SK-N-SH (cell line): ENCODE results near the gene DELE1. TPM values are rescaled to one million over a fixed set of nuclear protein-coding genes. Genes with fewer than 3 reads are reported as not detected.

ENCODE experiments used
- CTCF ChIA-PET: fragments of 300-600, 350-600 bp; formaldehyde crosslinking; extraction: SDS; loops from one replicate; lab custom pipeline; 2021; lab: Yijun Ruan, JAX
- POLR2A ChIA-PET: fragments of 350-600 bp; sonication (Branson Sonifier 250); formaldehyde crosslinking; extraction: SDS; loops from one replicate; lab custom pipeline; 2020; ENCODE audit warnings: antibody characterized with exemption, inconsistent platforms; lab: Yijun Ruan, JAX
- DNase-seq: peaks from one replicate; pipeline ENCODE4 v3.0.0; 2012
- H2AFZ ChIP-seq: fragments of 200-600 bp; sonication (generic); 2 replicates; pipeline ENCODE4 v1.8.1; 2016; ENCODE audit warnings: antibody characterized with exemption, mild to moderate bottlenecking, low read depth
- H3F3A ChIP-seq: fragments of 200-600 bp; sonication (generic); replicated peaks from 2 replicates; pipeline ENCODE3; 2016; ENCODE audit warnings: antibody characterized with exemption, mild to moderate bottlenecking; ENCODE audit not compliant: insufficient read depth
- H3K27ac ChIP-seq, 2 experiments: fragments of 200-500 bp in 1 of 2; fragments of 200-600 bp in 1 of 2; sonication (Bioruptor generic) in 1 of 2; sonication (generic), shearing (Covaris generic) in 1 of 2; 2 replicates each; pipeline versions ENCODE4 v1.5.1 to v1.6.1; 2014 to 2016; ENCODE audit warnings: low read depth in 2 of 2, inconsistent platforms in 1 of 2, low read length in 1 of 2, mild to moderate bottlenecking in 1 of 2, mixed read lengths in 1 of 2
- H3K27me3 ChIP-seq: fragments of 200-600 bp; sonication (generic), shearing (Covaris generic); 2 replicates; pipeline ENCODE4 v1.6.1; 2016; ENCODE audit warnings: mixed run types; ENCODE audit not compliant: insufficient read depth
- H3K36me3 ChIP-seq, 2 experiments: fragments of 200-500 bp in 1 of 2; fragments of 200-600 bp in 1 of 2; sonication (Bioruptor generic) in 1 of 2; sonication (generic) in 1 of 2; replicated peaks in 1 of 2; 2 replicates each; pipeline versions ENCODE3 to v1.5.1; 2014 to 2016; ENCODE audit warnings: low read length in 1 of 2, mild to moderate bottlenecking in 1 of 2; ENCODE audit not compliant: insufficient read depth in 2 of 2, control insufficient read depth in 1 of 2
- H3K4me1 ChIP-seq, 2 experiments: fragments of 200-500 bp in 1 of 2; fragments of 200-600 bp in 1 of 2; sonication (Bioruptor generic) in 1 of 2; sonication (generic), shearing (Covaris generic) in 1 of 2; 2 replicates each; pipeline versions ENCODE4 v1.5.1 to v1.6.1; 2014 to 2016; ENCODE audit warnings: low read depth in 1 of 2, low read length in 1 of 2, mixed run types in 1 of 2; ENCODE audit not compliant: insufficient read depth in 2 of 2, control insufficient read depth in 1 of 2
- H3K4me2 ChIP-seq: fragments of 200-600 bp; sonication (generic), shearing (Covaris generic); 2 replicates; pipeline ENCODE4 v1.6.1; 2017; ENCODE audit warnings: mixed run types
- H3K4me3 ChIP-seq, 2 experiments: fragments of 200-500 bp in 1 of 2; fragments of 200-600 bp in 1 of 2; sonication (Bioruptor generic) in 1 of 2; sonication (generic), shearing (Covaris generic) in 1 of 2; 2 replicates each; pipeline versions ENCODE4 v1.5.1 to v1.8.1; 2014 to 2016; ENCODE audit warnings: low read depth in 2 of 2, inconsistent platforms in 1 of 2, low read length in 1 of 2, mild to moderate bottlenecking in 1 of 2, mixed read lengths in 1 of 2, moderate library complexity in 1 of 2
- H3K79me2 ChIP-seq: fragments of 200-600 bp; sonication (generic); 2 replicates; pipeline ENCODE4 v1.8.1; 2017; ENCODE audit warnings: mild to moderate bottlenecking; ENCODE audit not compliant: insufficient read depth
- H3K9ac ChIP-seq: fragments of 200-600 bp; sonication (generic); 2 replicates; pipeline ENCODE4 v1.6.1; 2017; ENCODE audit warnings: mixed run types
- H3K9me2 ChIP-seq: fragments of 200-600 bp; sonication (generic); 2 replicates; pipeline ENCODE4 v1.6.1; 2017; ENCODE audit warnings: mixed run types
- H3K9me3 ChIP-seq: fragments of 200-600 bp; sonication (generic); 2 replicates; pipeline ENCODE4 v1.6.1; 2017; ENCODE audit warnings: mixed run types, mild to moderate bottlenecking, moderate library complexity
- H4K20me1 ChIP-seq: fragments of 200-600 bp; sonication (generic); 2 replicates; pipeline ENCODE4 v1.6.1; 2017; ENCODE audit warnings: mild to moderate bottlenecking, mixed run types; ENCODE audit not compliant: insufficient read depth
- CHD2 ChIP-seq: fragments of 150-350 bp; IDR thresholded peaks from 2 replicates; pipeline ENCODE4 v1.6.1; 2018; ENCODE audit warnings: low read length; ENCODE audit not compliant: partially characterized antibody
- ELF1 ChIP-seq: IDR thresholded peaks from 2 replicates; pipeline ENCODE4 v1.4.0; 2012
- EZH2phosphoT487 ChIP-seq: fragments of 200-600 bp; sonication (generic); IDR thresholded peaks from 2 replicates; pipeline ENCODE4 v1.6.1; 2017; ENCODE audit warnings: low read depth, mixed run types, mild to moderate bottlenecking, antibody characterized with exemption, moderate library complexity, borderline replicate concordance
- FOXJ3 ChIP-seq: sonication (generic); formaldehyde crosslinking; IDR thresholded peaks from 2 replicates; pipeline ENCODE4 v1.5.1; 2020; ENCODE audit warnings: mild to moderate bottlenecking, missing genetic modification reagents
- FOXM1 ChIP-seq: IDR thresholded peaks from 2 replicates; pipeline ENCODE4 v1.4.0; 2012; ENCODE audit warnings: low read depth, mild to moderate bottlenecking
- GABPA ChIP-seq: IDR thresholded peaks from 2 replicates; pipeline ENCODE4 v1.4.0; 2012; ENCODE audit warnings: low read depth, mild to moderate bottlenecking
- MAX ChIP-seq: IDR thresholded peaks from 2 replicates; pipeline ENCODE4 v1.4.0; 2012; ENCODE audit warnings: low read depth
- MXI1 ChIP-seq: IDR thresholded peaks from 2 replicates; pipeline ENCODE4 v1.6.1; 2012; ENCODE audit warnings: mild to moderate bottlenecking, low read depth, low read length, improper control_type of control experiment
- PBX3 ChIP-seq: IDR thresholded peaks from 2 replicates; pipeline ENCODE4; 2012
- POLR2AphosphoS5 ChIP-seq: IDR thresholded peaks from 2 replicates; pipeline ENCODE4 v1.6.1; 2012; ENCODE audit warnings: low read depth, low read length
- RAD21 ChIP-seq: IDR thresholded peaks from 2 replicates; pipeline ENCODE4 v1.6.1; 2012; ENCODE audit warnings: mild to moderate bottlenecking, low read length
- RCOR1 ChIP-seq: fragments of 150-350 bp; IDR thresholded peaks from 2 replicates; pipeline ENCODE4 v1.6.1; 2017; ENCODE audit warnings: antibody characterized with exemption, low read length
- RXRA ChIP-seq: IDR thresholded peaks from 2 replicates; pipeline ENCODE4 v1.4.0; 2012; ENCODE audit warnings: low read depth, mild to moderate bottlenecking, borderline replicate concordance
- SIN3A ChIP-seq: IDR thresholded peaks from 2 replicates; pipeline ENCODE4 v1.6.1; 2012; ENCODE audit warnings: low read depth, mild to moderate bottlenecking, low read length, moderate library complexity, borderline replicate concordance
- SMC3 ChIP-seq: IDR thresholded peaks from 2 replicates; pipeline ENCODE4 v1.6.1; 2012; ENCODE audit warnings: low read depth, low read length, improper control_type of control experiment
- TAF1 ChIP-seq: IDR thresholded peaks from 2 replicates; pipeline ENCODE4 v1.6.1; 2012; ENCODE audit warnings: low read depth, mild to moderate bottlenecking, low read length, moderate library complexity, borderline replicate concordance
- USF1 ChIP-seq: IDR thresholded peaks from 2 replicates; pipeline ENCODE4 v1.4.0; 2012; ENCODE audit warnings: low read depth, borderline replicate concordance
- YY1 ChIP-seq: IDR thresholded peaks from 2 replicates; pipeline ENCODE4 v1.4.0; 2012; ENCODE audit warnings: low read depth, mild to moderate bottlenecking
- ZBTB33 ChIP-seq: IDR thresholded peaks from 2 replicates; pipeline ENCODE4 v1.4.0; 2012; ENCODE audit warnings: low read depth, borderline replicate concordance
- WGBS: methylation state at CpG from one replicate; pipeline ENCODE4 v1.1.6; 2017; ENCODE audit warnings: low lambda C conversion rate; 5-methylcytosine and 5-hydroxymethylcytosine counted together
- polyA plus RNA-seq, 3 experiments: library from polyadenylated mRNA; depleted of rRNA; stranded (reverse); fragments of >200 nt; gene quantifications; 2 replicates each; pipeline ENCODE4 v1.2.3, GENCODE V29; 2012

DELE1 gene
- polyA plus RNA-seq, 1 of the 3 experiments (the other 2 are of a cell fraction): 60.3 TPM

GRCh38 chr5:141910271-141910673 lies 13.4 kb upstream of the DELE1 start (continued):
- no peak for TF ChIP-seq POLR2AphosphoS5
- TF ChIP-seq, all 33 proteins: peak for 0

GRCh38 chr5:141913560-141914198 lies 10.0 kb upstream of the DELE1 start:
- Histone ChIP-seq H3K9me3 (no peaks in the 10 kb centered on the region), H3K36me3 (no peaks in the 10 kb centered on the region), H3K79me2 (no peaks in the 10 kb centered on the region), H3K27ac (no peak overlapping the region)
- POLR2A ChIA-PET: interaction anchor here (0.6 to 1.4 kb wide), 2 partner anchors 10 to 230 kb away, joined by 3 to 4 read pairs; partner anchors contain the start of gene DELE1
- no peak for DNase-seq
- TF ChIP-seq ELF1: no peak
- TF ChIP-seq TAF1: no peak
- no peak for TF ChIP-seq RAD21
- TF ChIP-seq FOXJ3: no peak
- TF ChIP-seq SIN3A: no peak
- no peak for TF ChIP-seq YY1
- no peak for TF ChIP-seq GABPA
- TF ChIP-seq USF1: no peak
- TF ChIP-seq POLR2AphosphoS5: no peak
- TF ChIP-seq RCOR1: no peak
- TF ChIP-seq PBX3: no peak
- no peak for TF ChIP-seq ZBTB33
- TF ChIP-seq MAX: no peak
- TF ChIP-seq RXRA: no peak
- TF ChIP-seq EZH2phosphoT487: no peak
- no peak for TF ChIP-seq MXI1
- TF ChIP-seq SMC3: no peak
- no peak for TF ChIP-seq FOXM1
- TF ChIP-seq CHD2: no peak
- TF ChIP-seq, all 33 proteins: peak for 0
- no peaks in the 10 kb centered on the region; the same call in 1 of the 2 replicates for H3K27me3 ChIP-seq
- H2AFZ ChIP-seq: no peak overlapping the region
- no peak overlapping the region for H3K4me3 ChIP-seq
- no peaks in the 10 kb centered on the region for H3F3A ChIP-seq
- H3K4me1 ChIP-seq: peaks cover 0 to 4% of the 10 kb centered on the region in 2 experiments; a peak in 1 of 4 replicates
- no peak overlapping the region for H3K9ac ChIP-seq
- 77% methylated on average over 16 of the region's 16 CpGs for WGBS
- H3K4me2 ChIP-seq: no peak overlapping the region
- CTCF ChIA-PET: interaction anchor here (0.9 to 8.8 kb wide), 38 partner anchors 10 to 435 kb away, joined by 3 to 78 read pairs (median 5); partner anchors contain the start of genes DELE1, PCDH1, PCDH12 and RNF14
- no peaks in the 10 kb centered on the region for H4K20me1 ChIP-seq
- H3K9me2 ChIP-seq: no peaks in the 10 kb centered on the region
